ENCODE data around the gene KCNT2. TPM values are rescaled to one million over a fixed set of nuclear protein-coding genes. Genes with fewer than 3 reads are reported as not detected.

The KCNT2 gene
- total and polyA plus RNA-seq, 9 of the 15 experiments (the other 6 are each of a cell fraction or from before 2014, with no cell fraction given): 0.13 to 0.73 (median 0.28) TPM

- no peak for ATAC-seq
- CTCF ChIA-PET (ENCODE audit: low intra/inter-chr PET ratio): interaction anchor here (0.6 kb wide), 1 partner anchor 1570 kb away, joined by 3 read pairs; no protein-coding TSS in a partner anchor
Observed at GRCh38 chr1:196451103-196451502, 157.1 kb downstream of the KCNT2 start.

More at GRCh38 chr1:196451103-196451502, 157.1 kb downstream of the KCNT2 start:
- WGBS (ENCODE audit: insufficient coverage, low coverage, missing lambda C conversion rate): 22% methylated on average over 3 of the region's 5 CpGs
- Histone ChIP-seq H3K9ac (ENCODE audit: insufficient read depth in 1 of 2, low read depth in 2 of 2, low read length in 2 of 2) (no peak overlapping the region), H3K9me3 (replicated peaks; ENCODE audit: control insufficient read depth, insufficient read depth, low read depth, low read length) (no peaks in the 10 kb centered on the region), H4K20me1 (replicated peaks; ENCODE audit: control insufficient read depth, insufficient read depth, low read length) (no peaks in the 10 kb centered on the region), H3K9me1 (ENCODE audit: control insufficient read depth, insufficient read depth, low read length) (no peaks in the 10 kb centered on the region), H3K27me3 (ENCODE audit: control insufficient read depth in 2 of 2, insufficient read depth in 2 of 2, low read length in 2 of 2) (no peaks in the 10 kb centered on the region), H3K4me2 (ENCODE audit: insufficient read depth, low read length) (no peak overlapping the region), H3K79me2 (ENCODE audit: control insufficient read depth, insufficient read depth, low read length) (no peaks in the 10 kb centered on the region), H3K4me3 (no peak overlapping the region), H2AFZ (ENCODE audit: low read depth, low read length) (no peak overlapping the region), H3K4me1 (replicated peaks in 1 of 2; ENCODE audit: control insufficient read depth in 2 of 2, insufficient read depth in 2 of 2, low read length in 2 of 2) (no peaks in the 10 kb centered on the region), H3K36me3 (ENCODE audit: control insufficient read depth, insufficient read depth, low read length) (no peaks in the 10 kb centered on the region), H3K27ac (ENCODE audit: extremely low read depth, low read depth, low read length) (no peak overlapping the region)
- no TSS peak for BruUV-seq (replicated peaks)
- DNase-seq (ENCODE audit: extremely low read depth in 1 of 4, low spot score in 3 of 4) (no peak), FAIRE-seq (no peak)
- POLR2A ChIA-PET: no interaction called here
- no peak for TF ChIP-seq HES1 (IDR thresholded peaks at IDR 0.05; ENCODE audit: low read depth)
- no peak for TF ChIP-seq TGIF2 (CRISPR knock-in tag; IDR thresholded peaks at IDR 0.05)
- no peak for TF ChIP-seq ZNF512 (tag; IDR thresholded peaks at IDR 0.05)
- TF ChIP-seq HMG20B (CRISPR knock-in tag; IDR thresholded peaks at IDR 0.05): no peak
- TF ChIP-seq TRIM25 (IDR thresholded peaks at IDR 0.05; ENCODE audit: borderline replicate concordance): no peak
- TF ChIP-seq MAZ (CRISPR knock-in tag; conservative IDR thresholded peaks at IDR 0.05 in 1 of 2, IDR thresholded peaks at IDR 0.05 in 1 of 2): no peak
- no peak for TF ChIP-seq MYC (IDR thresholded peaks at IDR 0.05; ENCODE audit: low read depth, low read length)
- no peak for TF ChIP-seq MYC (CRISPR knock-in tag; IDR thresholded peaks at IDR 0.05; ENCODE audit: borderline replicate concordance, low read depth)
- no peak for TF ChIP-seq SRSF1 (IDR thresholded peaks at IDR 0.05; ENCODE audit: low read depth, low read length)
- TF ChIP-seq SNAPC5 (CRISPR knock-in tag; IDR thresholded peaks at IDR 0.05): no peak
- TF ChIP-seq ZNF124 (CRISPR knock-in tag; IDR thresholded peaks at IDR 0.05): no peak
- in situ Hi-C loops (cut with MboI) (no loop called here), intact Hi-C loops (cut with micrococcal nuclease) (no loop called here)
